Suprapubic skin (tissue), 4 donors: ENCODE results near the gene DNTT. TPM values are rescaled to one million over a fixed set of nuclear protein-coding genes. Genes with fewer than 3 reads are reported as not detected.

Experiments
- DNase-seq, 2 donors: peaks; one replicate each; pipeline ENCODE4 v3.0.0-alpha.2; 2019; ENCODE audit warnings: low spot score in 2 of 2
- H3K27ac ChIP-seq: fragments of 200-600 bp; sonication (generic); one replicate; pipeline ENCODE4 v1.5.1; 2019
- H3K27me3 ChIP-seq: fragments of 200-600 bp; sonication (generic); one replicate; pipeline ENCODE4 v1.5.1; 2019
- H3K36me3 ChIP-seq: fragments of 200-600 bp; sonication (generic); one replicate; pipeline ENCODE4 v1.5.1; 2019
- H3K4me1 ChIP-seq: fragments of 200-600 bp; sonication (generic); one replicate; pipeline ENCODE4 v1.5.1; 2019
- H3K4me3 ChIP-seq: fragments of 200-600 bp; sonication (generic); one replicate; pipeline ENCODE4 v1.5.1; 2019; ENCODE audit warnings: mild to moderate bottlenecking
- H3K9me3 ChIP-seq: fragments of 200-600 bp; sonication (generic); one replicate; pipeline ENCODE4 v1.5.1; 2019
- CTCF ChIP-seq, 2 donors: fragments of 200-600 bp in 1 of 2; fragments of 450-650 bp in 1 of 2; sonication (generic) in 1 of 2; IDR thresholded peaks; one replicate each; pipeline ENCODE4 v1.5.1; 2016 to 2019; ENCODE audit warnings: antibody characterized with exemption in 2 of 2, mild to moderate bottlenecking in 1 of 2, moderate library complexity in 1 of 2
- EP300 ChIP-seq: sonication (generic); formaldehyde crosslinking; IDR thresholded peaks from one replicate; pipeline ENCODE4 v1.6.1; 2017; ENCODE audit warnings: antibody characterized with exemption
- POLR2A ChIP-seq, 2 donors: fragments of 450-650 bp; IDR thresholded peaks; one replicate each; pipeline ENCODE4 v1.6.1; 2017; ENCODE audit warnings: antibody characterized with exemption in 2 of 2, mild to moderate bottlenecking in 2 of 2, moderate library complexity in 2 of 2
- POLR2AphosphoS5 ChIP-seq, 3 donors: sonication (generic); formaldehyde crosslinking; IDR thresholded peaks; one replicate each; pipeline ENCODE4 v1.6.1; 2017; ENCODE audit warnings: antibody characterized with exemption in 3 of 3
- WGBS: methylation state at CpG from one replicate; pipeline ENCODE4 v1.1.5; 2018; 5-methylcytosine and 5-hydroxymethylcytosine counted together
- total RNA-seq, 4 donors: library from RNA; depleted of rRNA; stranded (reverse); fragments of >200 nt; gene quantifications; one replicate each; pipeline ENCODE4 v1.1.0, GENCODE V29; 2016

The DNTT gene
- total RNA-seq, 4 donors from 2014 or later, result not detected

DNA sequence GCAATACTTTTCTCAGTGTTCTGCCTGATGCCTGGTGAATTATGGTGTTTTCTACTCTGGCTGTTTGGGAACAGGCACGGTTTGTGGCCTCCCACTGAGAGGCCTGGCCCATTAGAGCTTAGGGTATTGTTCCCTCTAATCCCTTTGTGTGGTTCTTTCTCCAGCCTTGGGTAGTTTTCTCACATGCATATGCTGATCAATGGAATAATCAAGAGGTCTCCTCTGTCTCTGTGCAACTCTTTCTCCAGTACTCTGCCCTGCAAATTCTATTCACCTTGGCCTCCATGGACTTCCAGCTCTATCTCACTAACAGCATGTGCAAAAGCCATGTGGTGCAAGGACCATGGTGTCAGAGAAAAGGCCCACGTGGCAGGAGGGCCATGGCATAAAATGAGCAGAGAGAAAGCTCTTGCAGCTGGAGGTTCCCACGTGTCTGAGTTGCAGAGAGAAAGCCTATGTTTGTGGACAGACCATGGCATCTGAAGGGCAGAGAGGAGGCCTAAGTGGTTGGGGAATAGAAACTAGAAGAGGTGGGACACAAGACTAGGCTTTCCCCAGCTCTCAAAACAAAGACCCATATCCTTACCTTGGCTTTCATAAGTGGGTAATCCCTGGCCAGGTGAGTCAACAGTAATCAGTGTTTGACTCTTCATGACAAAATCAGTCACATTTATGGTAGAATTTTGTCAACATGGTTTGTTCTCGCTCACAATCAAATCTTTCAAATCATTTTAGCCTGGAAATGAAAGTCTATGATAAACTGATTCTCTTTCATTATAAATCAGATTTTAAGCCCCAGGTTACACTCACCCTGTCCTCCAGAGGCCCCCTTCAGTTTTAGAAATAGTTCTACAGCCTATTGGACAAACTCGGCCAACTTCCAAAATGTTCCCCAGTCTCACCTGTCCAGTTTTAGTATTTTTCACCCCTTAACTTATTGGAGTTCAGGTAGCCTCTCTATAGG is 37.3 kb downstream of the DNTT start:
- TF ChIP-seq CTCF (IDR thresholded peaks at IDR 0.05) (no peak), POLR2AphosphoS5 (IDR thresholded peaks at IDR 0.05) (no peak), POLR2A (IDR thresholded peaks at IDR 0.05) (no peak), EP300 (no peak)
- H3K27me3 ChIP-seq, result peaks cover 6% of the 10 kb centered on the region
- H3K36me3 ChIP-seq, result no peaks in the 10 kb centered on the region
- 69% methylated on average over 5 of the region's 5 CpGs for WGBS
- no peaks in the 10 kb centered on the region for H3K4me1 ChIP-seq
- H3K4me3 ChIP-seq, result no peak overlapping the region
- H3K27ac ChIP-seq, result no peak overlapping the region
- H3K9me3 ChIP-seq, result peaks cover 8% of the 10 kb centered on the region
- no peak for DNase-seq

DNA sequence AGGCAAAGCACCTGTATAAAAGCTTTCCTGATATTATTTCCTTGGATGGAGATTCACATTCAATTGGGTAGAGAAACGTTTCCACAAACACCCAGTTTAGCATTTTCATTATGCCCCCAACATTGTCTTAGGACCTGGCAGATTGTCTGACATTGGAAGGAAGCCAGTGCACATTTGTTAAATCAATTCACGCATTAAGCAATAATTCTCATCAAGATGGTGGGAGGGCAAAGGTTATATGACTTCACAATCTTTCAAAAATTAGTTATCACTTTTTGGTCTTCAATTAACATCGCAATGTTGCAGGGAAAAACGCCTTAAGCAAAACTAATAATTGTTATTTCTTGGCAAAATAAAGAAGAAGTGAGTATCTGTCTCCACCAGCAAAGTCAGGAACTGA is 38.2 kb downstream of the DNTT start:
- WGBS, result 71% methylated on average over 4 of the region's 4 CpGs
- no peak for DNase-seq
- H3K36me3 ChIP-seq, result no peaks in the 10 kb centered on the region
- H3K9me3 ChIP-seq, result peaks cover 8% of the 10 kb centered on the region
- no peaks in the 10 kb centered on the region for H3K4me1 ChIP-seq
- no peak overlapping the region for H3K4me3 ChIP-seq
- H3K27ac ChIP-seq, result no peak overlapping the region
- peaks cover 6% of the 10 kb centered on the region for H3K27me3 ChIP-seq
- no peak for TF ChIP-seq EP300
- no peak for TF ChIP-seq POLR2AphosphoS5 (IDR thresholded peaks at IDR 0.05)
- TF ChIP-seq CTCF (IDR thresholded peaks at IDR 0.05), result no peak
- no peak for TF ChIP-seq POLR2A (IDR thresholded peaks at IDR 0.05)

DNA sequence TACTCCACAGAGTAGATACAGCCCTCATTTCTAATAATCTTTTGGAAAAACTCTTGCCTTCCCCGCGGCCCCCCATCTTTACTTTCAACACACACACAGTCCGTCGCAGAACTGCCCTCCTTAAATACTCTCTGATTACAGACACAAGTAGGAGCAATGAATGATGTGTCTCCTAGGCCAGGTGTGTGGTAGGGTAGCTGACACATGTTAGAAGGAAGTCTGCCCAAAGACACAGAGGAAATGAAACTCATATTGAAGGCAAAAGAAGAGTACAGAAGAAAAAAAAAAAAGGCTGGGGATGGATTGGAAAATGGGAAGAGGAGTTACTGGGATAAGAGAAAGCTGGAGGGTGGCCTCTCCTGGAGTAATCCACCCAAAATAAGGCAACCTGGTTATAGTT is 39.9 kb downstream of the DNTT start:
- TF ChIP-seq POLR2A (IDR thresholded peaks at IDR 0.05), result no peak
- no peak for TF ChIP-seq CTCF (IDR thresholded peaks at IDR 0.05)
- TF ChIP-seq EP300, result no peak
- no peak for TF ChIP-seq POLR2AphosphoS5 (IDR thresholded peaks at IDR 0.05)
- Histone ChIP-seq H3K4me1 (no peaks in the 10 kb centered on the region), H3K36me3 (no peaks in the 10 kb centered on the region), H3K27me3 (peaks cover 6% of the 10 kb centered on the region), H3K9me3 (peaks cover 8% of the 10 kb centered on the region), H3K27ac (no peak overlapping the region), H3K4me3 (no peak overlapping the region)
- no peak for DNase-seq
- WGBS, result 97% methylated on average over 4 of the region's 4 CpGs

GRCh38 chr10:96345222-96345621 is 41.0 kb downstream of the DNTT start:
- Histone ChIP-seq H3K9me3 (peaks cover 8% of the 10 kb centered on the region), H3K36me3 (no peaks in the 10 kb centered on the region), H3K27me3 (peaks cover 6% of the 10 kb centered on the region), H3K4me1 (no peaks in the 10 kb centered on the region), H3K4me3 (no peak overlapping the region), H3K27ac (no peak overlapping the region)
- DNase-seq, result no peak
- TF ChIP-seq EP300 (no peak), POLR2A (IDR thresholded peaks at IDR 0.05) (no peak), POLR2AphosphoS5 (IDR thresholded peaks at IDR 0.05) (no peak), CTCF (IDR thresholded peaks at IDR 0.05) (no peak)
- WGBS, result 56% methylated on average over 2 of the region's 2 CpGs

- WGBS, result 89% methylated on average over 1 of the region's 1 CpG
- Histone ChIP-seq H3K4me3 (no peak overlapping the region), H3K4me1 (no peaks in the 10 kb centered on the region), H3K9me3 (peaks cover 8% of the 10 kb centered on the region), H3K27me3 (peaks cover 6% of the 10 kb centered on the region), H3K36me3 (no peaks in the 10 kb centered on the region), H3K27ac (no peak overlapping the region)
- DNase-seq, result no peak
- TF ChIP-seq POLR2AphosphoS5 (IDR thresholded peaks at IDR 0.05) (no peak), EP300 (no peak), CTCF (IDR thresholded peaks at IDR 0.05) (no peak), POLR2A (IDR thresholded peaks at IDR 0.05) (no peak)
These were observed 42.1 kb downstream of the DNTT start for GRCh38 chr10:96346295-96346694.
